WTC11 (cell line): Measurements from ENCODE around the gene UQCR11. TPM values are rescaled to one million over a fixed set of nuclear protein-coding genes. Genes with fewer than 3 reads are reported as not detected.

Experiments used
- ATAC-seq: fragments of 200-7000 bp; cut with Tn5 transposase; 2 replicates; pipeline ENCODE4 v1.10.0; 2021; ENCODE audit warnings: mild to moderate bottlenecking, moderate library complexity
- CTCF ChIA-PET: fragments of 300-600 bp; sonication (Branson Sonifier 250); formaldehyde crosslinking; loops from one replicate; lab custom pipeline; 2021; ENCODE audit warnings: antibody characterized with exemption; lab: Charles Lee
- POLR2A ChIA-PET: fragments of 350-600 bp; sonication (Branson Sonifier 250); formaldehyde crosslinking; loops from one replicate; lab custom pipeline; 2021; ENCODE audit warnings: antibody characterized with exemption; lab: Charles Lee
- DNase-seq: peaks from one replicate; pipeline ENCODE4 v3.0.0; 2021; ENCODE audit warnings: low spot score
- H3K27ac Mint-ChIP-seq: 2 replicates; pipeline ENCODE4 v1.8.0; 2021; ENCODE audit warnings: mixed read lengths
- H3K27me3 Mint-ChIP-seq: 2 replicates; pipeline ENCODE4 v1.8.0; 2021; ENCODE audit warnings: low read depth, mild to moderate bottlenecking, moderate library complexity, mixed read lengths
- H3K36me3 Mint-ChIP-seq: 2 replicates; pipeline ENCODE4 v1.8.0; 2021; ENCODE audit warnings: mixed read lengths
- H3K4me1 Mint-ChIP-seq: 2 replicates; pipeline ENCODE4 v1.8.0; 2022; ENCODE audit warnings: mixed read lengths
- H3K4me3 Mint-ChIP-seq: 2 replicates; pipeline ENCODE4 v1.8.0; 2021; ENCODE audit warnings: mild to moderate bottlenecking, moderate library complexity, mixed read lengths
- H3K9me3 Mint-ChIP-seq: 2 replicates; pipeline ENCODE4 v1.8.0; 2021; ENCODE audit warnings: mixed read lengths
- ATF1 ChIP-seq: sonication (generic); formaldehyde crosslinking; IDR thresholded peaks from 2 replicates; pipeline ENCODE4 v1.8.1; 2023; ENCODE audit warnings: mild to moderate bottlenecking, moderate library complexity, missing genetic modification reagents
- E2F4 ChIP-seq: sonication (generic); formaldehyde crosslinking; IDR thresholded peaks from 2 replicates; pipeline ENCODE4 v1.8.1; 2022; ENCODE audit warnings: low read depth, mild to moderate bottlenecking, moderate library complexity, missing genetic modification reagents, borderline replicate concordance
- ELF4 ChIP-seq: sonication (generic); formaldehyde crosslinking; IDR thresholded peaks from 2 replicates; pipeline ENCODE4 v1.8.1; 2022; ENCODE audit warnings: low read depth, mild to moderate bottlenecking, moderate library complexity, missing genetic modification reagents
- GRHL2 ChIP-seq: fragments of 250-450 bp; sonication (Bioruptor Pico); IDR thresholded peaks from 2 replicates; pipeline ENCODE4 v1.8.0; 2022; ENCODE audit warnings: mild to moderate bottlenecking, moderate library complexity; ENCODE audit not compliant: insufficient replicate concordance, severe bottlenecking
- MXD4 ChIP-seq: fragments of 250-450 bp; sonication (Bioruptor Pico); IDR thresholded peaks from 2 replicates; pipeline ENCODE4 v1.8.0; 2021; ENCODE audit warnings: mild to moderate bottlenecking, moderate library complexity, borderline replicate concordance
- NFATC4 ChIP-seq: fragments of 250-450 bp; sonication (Bioruptor Pico); IDR thresholded peaks from 2 replicates; pipeline ENCODE4 v1.9.0; 2021; ENCODE audit warnings: mild to moderate bottlenecking
- NFE2L1 ChIP-seq: sonication (generic); formaldehyde crosslinking; IDR thresholded peaks from 2 replicates; pipeline ENCODE4 v1.8.1; 2023; ENCODE audit warnings: missing genetic modification reagents
- NFYB ChIP-seq: sonication (generic); formaldehyde crosslinking; conservative IDR thresholded peaks from 2 replicates; pipeline ENCODE4 v1.8.0; 2022; ENCODE audit warnings: low read depth, missing genetic modification reagents
- NR1H2 ChIP-seq: sonication (generic); formaldehyde crosslinking; IDR thresholded peaks from 2 replicates; pipeline ENCODE4 v1.9.0; 2021; ENCODE audit warnings: mild to moderate bottlenecking, moderate library complexity, missing genetic modification reagents
- NR2C2 ChIP-seq: sonication (generic); formaldehyde crosslinking; IDR thresholded peaks from 2 replicates; pipeline ENCODE4 v1.8.0; 2022; ENCODE audit warnings: mild to moderate bottlenecking, missing genetic modification reagents
- RORB ChIP-seq: fragments of 250-450 bp; sonication (Bioruptor Pico); IDR thresholded peaks from 2 replicates; pipeline ENCODE4 v1.9.0; 2021; ENCODE audit warnings: mild to moderate bottlenecking
- SMAD3 ChIP-seq: sonication (generic); formaldehyde crosslinking; IDR thresholded peaks from 2 replicates; pipeline ENCODE4 v1.8.0; 2022; ENCODE audit warnings: missing genetic modification reagents, mild to moderate bottlenecking, borderline replicate concordance
- SMAD4 ChIP-seq: sonication (generic); formaldehyde crosslinking; IDR thresholded peaks from 2 replicates; pipeline ENCODE4 v1.8.0; 2022; ENCODE audit warnings: mild to moderate bottlenecking, missing genetic modification reagents
- SOX15 ChIP-seq: fragments of 250-450 bp; sonication (Bioruptor Pico); IDR thresholded peaks from 2 replicates; pipeline ENCODE4 v1.9.0; 2021; ENCODE audit warnings: mild to moderate bottlenecking
- SP1 ChIP-seq: sonication (generic); formaldehyde crosslinking; conservative IDR thresholded peaks from 2 replicates; pipeline ENCODE4 v1.8.1; 2022; ENCODE audit warnings: missing genetic modification reagents
- STAT6 ChIP-seq: sonication (generic); formaldehyde crosslinking; conservative IDR thresholded peaks from 2 replicates; pipeline ENCODE4 v1.8.1; 2023; ENCODE audit warnings: mild to moderate bottlenecking, low read depth, missing genetic modification reagents, moderate library complexity
- ZBTB21 ChIP-seq: sonication (generic); formaldehyde crosslinking; IDR thresholded peaks from 2 replicates; pipeline ENCODE4 v1.8.1; 2023; ENCODE audit warnings: mild to moderate bottlenecking, missing genetic modification reagents, borderline replicate concordance
- ZNF263 ChIP-seq: sonication (generic); formaldehyde crosslinking; IDR thresholded peaks from 2 replicates; pipeline ENCODE4 v1.8.1; 2022; ENCODE audit warnings: low read depth, mild to moderate bottlenecking, moderate library complexity, missing genetic modification reagents
- ZNF317 ChIP-seq: sonication (generic); formaldehyde crosslinking; IDR thresholded peaks from 2 replicates; pipeline ENCODE4 v1.8.1; 2023; ENCODE audit warnings: low read depth, mild to moderate bottlenecking, moderate library complexity, missing genetic modification reagents, borderline replicate concordance
- ZNF512 ChIP-seq: sonication (generic); formaldehyde crosslinking; IDR thresholded peaks from 2 replicates; pipeline ENCODE4 v1.8.1; 2022; ENCODE audit warnings: missing genetic modification reagents, borderline replicate concordance
- ZNF671 ChIP-seq: fragments of 250-450 bp; sonication (Bioruptor Pico); IDR thresholded peaks from 2 replicates; pipeline ENCODE4 v1.8.0; 2021; ENCODE audit warnings: mild to moderate bottlenecking
- total RNA-seq: library from RNA; stranded (reverse); gene quantifications from 3 replicates; pipeline ENCODE4 v1.2.3, GENCODE V29; 2021
- TF ChIP-seq, protein P1 (sequence below): fragments of 250-450 bp; sonication (Bioruptor Pico); IDR thresholded peaks from 2 replicates; pipeline ENCODE4 v1.9.0; 2021; ENCODE audit warnings: mild to moderate bottlenecking

UQCR11 gene
- total RNA-seq, 1 experiment from 2014 or later: 198 TPM

GRCh38 chr19:1612114-1613086, 7.1 kb upstream of the UQCR11 start:
- no peak for DNase-seq
- CTCF ChIA-PET: no interaction called here
- no peak overlapping the region for H3K4me3 Mint-ChIP-seq
- TF ChIP-seq, protein P1, sequence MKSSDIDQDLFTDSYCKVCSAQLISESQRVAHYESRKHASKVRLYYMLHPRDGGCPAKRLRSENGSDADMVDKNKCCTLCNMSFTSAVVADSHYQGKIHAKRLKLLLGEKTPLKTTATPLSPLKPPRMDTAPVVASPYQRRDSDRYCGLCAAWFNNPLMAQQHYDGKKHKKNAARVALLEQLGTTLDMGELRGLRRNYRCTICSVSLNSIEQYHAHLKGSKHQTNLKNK (CRISPR knock-in tag): no peak
- TF ChIP-seq ATF1: no peak
- no peak for TF ChIP-seq ELF4 (CRISPR knock-in tag)
- no peak for TF ChIP-seq SMAD3
- no peak for TF ChIP-seq NFE2L1
- no peak for TF ChIP-seq NR1H2 (CRISPR knock-in tag)
- no peak for TF ChIP-seq MXD4 (CRISPR knock-in tag)
- TF ChIP-seq SP1 (CRISPR knock-in tag): no peak
- TF ChIP-seq ZNF317 (CRISPR knock-in tag): no peak
- TF ChIP-seq ZNF512 (CRISPR knock-in tag): no peak
- TF ChIP-seq SMAD4 (CRISPR knock-in tag): no peak
- TF ChIP-seq SOX15 (CRISPR knock-in tag): no peak
- no peak for TF ChIP-seq NR2C2
- no peak for TF ChIP-seq STAT6 (CRISPR knock-in tag)
- no peak for TF ChIP-seq NFATC4
- TF ChIP-seq, all 79 proteins: peak for 0
- H3K27ac Mint-ChIP-seq: no peak overlapping the region
- H3K4me1 Mint-ChIP-seq: no peaks in the 10 kb centered on the region
- ATAC-seq: no peak
- H3K27me3 Mint-ChIP-seq: no peaks in the 10 kb centered on the region
- H3K9me3 Mint-ChIP-seq: no peaks in the 10 kb centered on the region
- H3K36me3 Mint-ChIP-seq: peaks cover 53% of the 10 kb centered on the region
- POLR2A ChIA-PET: no interaction called here

DNA sequence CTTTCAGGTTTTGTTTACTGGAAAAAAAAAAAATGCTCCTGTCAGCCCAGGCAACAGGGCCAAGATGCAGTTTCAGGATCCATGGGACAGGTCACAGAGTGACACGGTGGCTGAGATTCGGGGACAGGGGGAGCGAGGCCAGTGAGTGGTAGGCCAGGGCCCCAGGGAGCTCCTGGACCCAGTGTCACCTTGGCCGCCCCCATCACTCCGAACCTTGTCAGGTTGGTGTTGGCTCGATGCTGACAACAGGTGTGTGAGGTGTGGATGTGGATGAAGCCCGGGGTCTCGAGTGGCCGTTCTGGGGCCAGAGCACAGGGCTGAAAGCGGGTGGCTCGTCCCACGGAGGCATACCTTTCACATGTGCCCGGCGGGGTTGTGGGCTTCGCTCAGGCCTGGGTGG, 6.1 kb upstream of the UQCR11 start:
- CTCF ChIA-PET: interaction anchor here (0.6 kb wide), 1 partner anchor 65 kb away, joined by 3 read pairs; no protein-coding TSS in a partner anchor
- peaks cover 43% of the 10 kb centered on the region for H3K36me3 Mint-ChIP-seq

More for the DNA sequence above, 6.1 kb upstream of the UQCR11 start:
- Mint-ChIP-seq H3K27ac (no peak overlapping the region), H3K27me3 (no peaks in the 10 kb centered on the region), H3K4me3 (no peak overlapping the region), H3K9me3 (no peaks in the 10 kb centered on the region), H3K4me1 (peaks cover 4% of the 10 kb centered on the region; the same call in 1 of the 2 replicates)
- DNase-seq: no peak
- ATAC-seq: no peak
- POLR2A ChIA-PET: no interaction called here
- TF ChIP-seq RORB (CRISPR knock-in tag) (no peak), SMAD4 (CRISPR knock-in tag) (no peak), GRHL2 (CRISPR knock-in tag) (no peak), ZBTB21 (no peak), ZNF671 (no peak), E2F4 (CRISPR knock-in tag) (no peak), SOX15 (CRISPR knock-in tag) (no peak), ZNF263 (no peak), NFYB (CRISPR knock-in tag) (no peak)
